AG10803 (cell line): ENCODE results near the gene ITPRIP.
A peak's percentile ranks its signal among the peaks of the same experiment; 100 is the strongest.

Experiments used
- DNase-seq: peaks from one replicate; pipeline ENCODE4 v3.0.0; 2010; ENCODE audit warnings: low read depth
- H3K4me3 ChIP-seq: 2 replicates; pipeline ENCODE4 v1.5.1; 2011; ENCODE audit warnings: mild to moderate bottlenecking, low read length, control low read depth
- TF ChIP-seq, protein P1 (sequence below): conservative IDR thresholded peaks from 2 replicates; pipeline ENCODE4 v1.5.1; 2011; ENCODE audit warnings: mild to moderate bottlenecking, low read length, control low read depth, inconsistent platforms

ITPRIP gene

DNA sequence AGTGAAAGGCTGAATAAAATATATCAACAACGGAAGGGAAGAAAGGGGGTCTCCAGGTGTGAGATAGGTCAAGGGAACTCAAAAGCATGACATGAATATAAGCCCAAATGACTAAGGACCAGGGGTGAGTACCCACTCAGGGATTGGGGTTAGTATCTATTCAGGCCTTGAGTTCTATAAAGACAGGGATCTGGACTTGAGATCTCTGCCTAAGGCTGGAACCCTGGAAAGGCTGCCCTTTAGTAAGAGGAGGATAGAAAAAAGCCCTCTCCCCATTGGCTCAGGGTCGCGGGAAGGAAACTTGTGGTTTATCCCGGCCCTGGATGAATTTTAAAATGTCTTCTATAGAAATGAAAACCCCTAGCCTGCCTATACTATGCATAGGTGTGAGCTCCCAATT lies 2.4 kb upstream of the ITPRIP start:
- TF ChIP-seq, protein P1, sequence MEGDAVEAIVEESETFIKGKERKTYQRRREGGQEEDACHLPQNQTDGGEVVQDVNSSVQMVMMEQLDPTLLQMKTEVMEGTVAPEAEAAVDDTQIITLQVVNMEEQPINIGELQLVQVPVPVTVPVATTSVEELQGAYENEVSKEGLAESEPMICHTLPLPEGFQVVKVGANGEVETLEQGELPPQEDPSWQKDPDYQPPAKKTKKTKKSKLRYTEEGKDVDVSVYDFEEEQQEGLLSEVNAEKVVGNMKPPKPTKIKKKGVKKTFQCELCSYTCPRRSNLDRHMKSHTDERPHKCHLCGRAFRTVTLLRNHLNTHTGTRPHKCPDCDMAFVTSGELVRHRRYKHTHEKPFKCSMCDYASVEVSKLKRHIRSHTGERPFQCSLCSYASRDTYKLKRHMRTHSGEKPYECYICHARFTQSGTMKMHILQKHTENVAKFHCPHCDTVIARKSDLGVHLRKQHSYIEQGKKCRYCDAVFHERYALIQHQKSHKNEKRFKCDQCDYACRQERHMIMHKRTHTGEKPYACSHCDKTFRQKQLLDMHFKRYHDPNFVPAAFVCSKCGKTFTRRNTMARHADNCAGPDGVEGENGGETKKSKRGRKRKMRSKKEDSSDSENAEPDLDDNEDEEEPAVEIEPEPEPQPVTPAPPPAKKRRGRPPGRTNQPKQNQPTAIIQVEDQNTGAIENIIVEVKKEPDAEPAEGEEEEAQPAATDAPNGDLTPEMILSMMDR, result no peak
- no peak overlapping the region for H3K4me3 ChIP-seq

DNA sequence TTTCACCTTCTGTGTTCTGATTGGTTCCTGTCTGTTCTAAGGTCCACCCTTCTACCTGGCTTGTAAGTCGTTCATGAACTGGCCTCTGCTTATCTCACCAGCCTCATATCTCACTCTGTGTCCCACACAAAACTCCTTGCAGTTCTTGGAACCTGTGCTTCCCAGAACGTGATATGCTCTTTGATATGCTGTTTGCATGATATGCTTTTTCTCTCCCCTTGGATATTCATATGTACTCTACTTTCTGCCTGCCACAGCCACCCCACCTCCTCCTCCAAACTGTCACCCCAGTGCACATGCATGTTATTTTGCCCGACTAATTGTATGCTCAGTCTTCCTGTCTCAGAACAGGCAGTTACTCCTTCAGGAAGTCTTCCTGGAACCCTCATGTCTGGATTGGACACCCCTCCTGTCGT lies 1.9 kb upstream of the ITPRIP start:
- no peak overlapping the region for H3K4me3 ChIP-seq
- no peak for DNase-seq
- TF ChIP-seq, protein P1, result no peak

More for the DNA sequence above, 2.4 kb upstream of the ITPRIP start:
- DNase-seq, result no peak

DNA sequence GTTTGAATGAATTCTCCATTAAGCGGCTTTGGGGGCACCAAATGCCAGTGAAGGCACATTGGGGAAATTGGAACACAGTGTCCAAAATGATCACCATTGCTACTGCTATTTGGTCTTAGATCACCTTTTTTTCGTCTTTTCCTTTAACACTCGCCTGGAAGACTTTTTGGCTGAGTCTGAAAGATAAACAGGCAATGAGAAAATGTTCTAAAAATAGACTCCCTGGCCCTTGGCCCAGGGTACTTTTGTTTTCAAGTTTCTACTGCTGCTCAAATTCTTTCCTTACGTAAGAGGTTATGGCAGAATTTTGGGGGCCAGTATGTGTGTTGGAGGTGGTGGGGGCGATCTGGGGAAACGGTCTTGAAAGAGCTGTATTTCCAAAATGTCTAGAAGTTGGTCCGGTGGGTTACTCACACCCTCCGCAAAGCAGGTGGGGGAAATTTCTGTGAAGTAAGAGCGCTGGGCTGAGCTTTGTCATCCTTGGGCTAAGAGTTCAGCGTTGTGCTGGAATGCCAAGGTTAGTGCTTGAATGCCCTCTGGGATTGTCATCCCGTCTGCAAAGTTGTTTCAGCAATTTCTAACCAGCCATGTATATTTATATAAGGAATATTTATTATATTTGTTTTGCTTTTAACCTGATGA lies 1.3 kb upstream of the ITPRIP start:
- TF ChIP-seq, protein P1, result no peak
- peak; percentile 74 for DNase-seq
- H3K4me3 ChIP-seq, result peak overlapping the region; percentile 93

DNA sequence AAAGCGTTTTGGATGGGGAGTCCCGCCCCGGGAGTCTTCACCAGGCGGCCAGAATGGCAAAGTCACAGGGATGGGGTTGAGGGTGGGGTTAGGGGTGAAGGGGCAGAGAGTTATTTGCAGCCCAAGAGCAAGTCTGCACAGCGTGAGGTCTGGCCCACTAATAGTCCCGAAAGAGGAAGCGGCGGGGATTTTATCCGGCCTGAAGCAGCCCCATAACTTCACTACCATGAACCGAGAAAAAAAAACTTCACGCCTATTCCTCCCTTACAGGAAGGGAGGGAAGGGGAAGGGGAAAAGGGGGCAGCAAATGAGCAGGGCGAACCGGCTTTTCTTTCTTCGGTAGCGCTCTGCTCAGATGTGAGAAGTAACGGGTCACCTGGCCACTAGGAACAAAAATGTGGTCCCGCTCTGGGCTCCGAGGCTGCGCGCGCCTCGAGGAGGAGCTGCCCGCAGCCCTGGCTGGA lies 712 bp downstream of the ITPRIP start:
- H3K4me3 ChIP-seq, result peak overlapping the region; percentile 93
- TF ChIP-seq, protein P1, result no peak
- DNase-seq, result peak; percentile 38

DNA sequence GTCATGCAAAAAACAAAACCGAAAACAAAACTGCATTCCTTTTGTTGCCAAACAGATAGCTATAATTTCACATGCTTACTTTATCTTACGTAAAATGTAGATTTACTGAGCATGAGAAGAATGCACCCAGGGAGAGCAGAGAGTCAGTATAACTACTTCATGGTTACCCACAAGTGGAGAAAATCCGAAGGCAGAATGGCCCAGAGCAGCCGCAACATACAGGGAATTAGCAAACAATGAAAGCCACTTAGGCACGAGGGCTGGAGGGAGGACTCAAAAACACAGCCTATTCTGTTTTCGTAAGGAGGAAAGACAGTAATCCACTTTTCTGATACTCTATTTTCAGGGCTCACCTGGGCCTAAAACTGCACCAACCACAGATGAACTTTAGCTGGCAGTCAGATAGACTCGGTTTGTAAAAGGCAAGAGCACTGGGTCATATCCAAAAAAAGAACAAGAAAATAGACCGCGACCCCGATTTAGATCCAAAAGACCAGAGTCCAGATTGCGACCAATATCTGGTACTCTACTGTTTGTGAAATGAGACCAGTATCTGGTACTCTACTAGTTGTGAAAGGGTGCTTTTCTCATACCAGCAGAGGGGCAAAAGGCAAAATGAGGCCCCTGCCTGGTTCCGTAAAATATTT lies 1.3 kb downstream of the ITPRIP start:
- TF ChIP-seq, protein P1, result no peak

DNA sequence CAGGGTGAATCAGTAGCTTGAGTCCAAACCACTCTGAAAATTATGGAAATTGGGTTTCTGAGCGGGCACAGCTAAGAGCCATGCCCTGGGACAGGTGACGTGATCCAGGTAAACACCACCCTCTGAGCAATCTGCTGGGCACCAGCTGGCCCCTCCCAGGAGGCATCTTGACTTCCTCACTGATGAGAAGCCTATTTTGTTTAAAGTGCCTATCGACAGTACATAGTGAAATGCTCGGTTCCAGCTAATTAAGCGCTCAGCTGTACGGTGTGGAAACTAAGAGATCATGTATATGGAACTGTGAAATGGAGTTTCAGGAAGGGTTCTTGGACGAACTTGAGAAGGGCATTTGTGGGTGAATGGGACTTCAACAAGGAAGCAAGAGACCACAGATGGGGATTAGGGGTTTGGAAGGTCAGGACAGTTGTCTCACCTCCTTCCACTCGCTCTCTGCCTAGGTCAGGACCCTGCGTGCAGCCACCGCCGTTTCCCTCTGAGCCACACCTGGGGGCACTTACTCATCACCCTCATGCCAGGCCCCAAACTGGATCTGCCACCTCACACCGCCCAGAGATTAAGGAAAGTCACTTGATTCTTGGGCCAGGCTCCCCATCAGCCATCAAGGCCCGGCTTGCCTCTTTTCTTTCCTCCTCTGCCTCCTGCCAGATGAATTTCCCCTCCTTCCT lies 3.2 kb downstream of the ITPRIP start:
- no peak for DNase-seq
- no peak overlapping the region for H3K4me3 ChIP-seq

More for the DNA sequence above, 1.3 kb downstream of the ITPRIP start:
- peak overlapping the region; percentile 93 for H3K4me3 ChIP-seq
- DNase-seq, result peak; percentile 93

More for the DNA sequence above, 3.2 kb downstream of the ITPRIP start:
- TF ChIP-seq, protein P1, result no peak
